ENCODE results near the gene ANAPC16. TPM values are rescaled to one million over a fixed set of nuclear protein-coding genes. Genes with fewer than 3 reads are reported as not detected.

Gene ANAPC16
- total RNA-seq, 1 experiment from 2014 or later: 118 TPM

- peak overlapping the region; percentile 67 for H3K4me3 Mint-ChIP-seq (ENCODE audit: low read depth, unreplicated experiment)
- H3K27ac Mint-ChIP-seq (ENCODE audit: unreplicated experiment): peak overlapping the region; percentile 98
- no peaks in the 10 kb centered on the region for H3K9me3 Mint-ChIP-seq (ENCODE audit: low read depth, unreplicated experiment)
- intact Hi-C loops (cut with micrococcal nuclease; ENCODE audit: unreplicated experiment): loop anchor here (2.0 kb wide), 1 partner anchor 16 kb away; no protein-coding TSS in a partner anchor
- peaks cover 62% of the 10 kb centered on the region for H3K4me1 Mint-ChIP-seq (ENCODE audit: low read depth, unreplicated experiment)
- no TSS peak for BruUV-seq (replicated peaks)
- TF ChIP-seq CTCF (IDR thresholded peaks at IDR 0.05; ENCODE audit: unreplicated experiment): no peak
- CTCF ChIA-PET: interaction anchor here (0.6 to 3.1 kb wide), 20 partner anchors 13 to 1855 kb away, joined by 3 to 34 read pairs (median 4); partner anchors contain the start of gene DDIT4
- H3K27me3 Mint-ChIP-seq (ENCODE audit: unreplicated experiment): no peaks in the 10 kb centered on the region
- DNase-seq: peak; percentile 100
- H3K36me3 Mint-ChIP-seq (ENCODE audit: insufficient read depth, unreplicated experiment): peaks cover 40% of the 10 kb centered on the region
These were observed 44.6 kb downstream of the ANAPC16 start for GRCh38 chr10:72260239-72260975.

DNA sequence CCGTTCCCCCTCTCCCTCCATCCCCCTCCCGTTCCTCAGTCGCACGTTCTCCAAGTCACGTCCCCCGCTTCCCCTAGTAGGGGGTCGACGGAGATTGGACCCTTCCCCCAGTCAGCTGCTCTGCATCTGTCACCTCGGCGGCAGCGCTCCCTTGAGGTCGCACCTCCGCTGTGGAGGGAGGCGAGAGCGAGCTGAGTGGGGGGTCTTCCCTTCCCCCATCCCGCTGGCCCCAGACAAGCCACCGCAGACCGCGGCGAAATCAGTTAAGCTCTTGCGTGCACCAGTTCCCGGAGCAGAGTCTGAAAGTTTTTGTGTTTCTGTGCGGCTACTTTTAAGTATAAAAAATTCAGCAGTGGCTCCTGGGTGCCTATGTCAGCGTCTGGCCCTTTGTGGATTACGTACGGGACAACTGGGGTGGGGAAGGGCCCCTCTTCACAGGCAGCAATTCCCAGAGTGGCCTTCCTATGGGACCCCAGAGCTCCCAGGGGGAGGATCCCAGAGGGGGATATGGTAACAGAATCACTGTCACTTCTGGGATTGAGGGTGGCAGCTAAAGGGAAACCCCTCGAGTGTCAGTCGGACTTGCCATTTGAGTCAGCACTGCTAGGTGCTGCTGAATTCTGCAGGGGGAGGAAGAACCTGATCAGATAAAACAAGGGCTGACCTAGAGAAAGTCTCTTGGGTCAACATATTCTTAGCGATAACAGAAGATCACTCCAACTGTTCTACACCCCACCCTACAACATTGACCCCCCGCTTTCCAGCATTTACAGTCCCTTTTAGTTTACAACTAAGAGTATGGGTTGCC, 45.4 kb downstream of the ANAPC16 start:
- H3K27me3 Mint-ChIP-seq (ENCODE audit: unreplicated experiment): no peaks in the 10 kb centered on the region
- BruUV-seq (replicated peaks): TSS peak; percentile 85
- DNase-seq: peak; percentile 42
- intact Hi-C loops (cut with micrococcal nuclease; ENCODE audit: unreplicated experiment): loop anchor here (2.0 kb wide), 1 partner anchor 16 kb away; no protein-coding TSS in a partner anchor
- H3K9me3 Mint-ChIP-seq (ENCODE audit: low read depth, unreplicated experiment): no peaks in the 10 kb centered on the region
- CTCF ChIA-PET: interaction anchor here (0.7 to 3.1 kb wide), 20 partner anchors 9 to 1856 kb away, joined by 3 to 34 read pairs (median 4); partner anchors contain the start of gene DDIT4
- peak overlapping the region; percentile 67 for H3K4me3 Mint-ChIP-seq (ENCODE audit: low read depth, unreplicated experiment)
- TF ChIP-seq CTCF (IDR thresholded peaks at IDR 0.05; ENCODE audit: unreplicated experiment): no peak
- H3K4me1 Mint-ChIP-seq (ENCODE audit: low read depth, unreplicated experiment): peaks cover 55% of the 10 kb centered on the region
- peaks cover 38% of the 10 kb centered on the region for H3K36me3 Mint-ChIP-seq (ENCODE audit: insufficient read depth, unreplicated experiment)
- peak overlapping the region; percentile 98 for H3K27ac Mint-ChIP-seq (ENCODE audit: unreplicated experiment)

GRCh38 chr10:72261784-72262404, 46.1 kb downstream of the ANAPC16 start:
- CTCF ChIA-PET: interaction anchor here (1.3 to 2.3 kb wide), 4 partner anchors 11 to 70 kb away, joined by 3 to 24 read pairs (median 16); partner anchors contain the start of gene DDIT4
- Mint-ChIP-seq H3K27ac (ENCODE audit: unreplicated experiment) (peak overlapping the region; percentile 98), H3K36me3 (ENCODE audit: insufficient read depth, unreplicated experiment) (peaks cover 35% of the 10 kb centered on the region), H3K9me3 (ENCODE audit: low read depth, unreplicated experiment) (no peaks in the 10 kb centered on the region), H3K27me3 (ENCODE audit: unreplicated experiment) (no peaks in the 10 kb centered on the region), H3K4me1 (ENCODE audit: low read depth, unreplicated experiment) (peaks cover 48% of the 10 kb centered on the region), H3K4me3 (ENCODE audit: low read depth, unreplicated experiment) (peak overlapping the region; percentile 67)
- TF ChIP-seq CTCF (IDR thresholded peaks at IDR 0.05; ENCODE audit: unreplicated experiment): no peak
- BruUV-seq (replicated peaks): no TSS peak
- DNase-seq: peak; percentile 43
- intact Hi-C loops (cut with micrococcal nuclease; ENCODE audit: unreplicated experiment): loop anchor here (2.0 kb wide), 1 partner anchor 15 kb away; no protein-coding TSS in a partner anchor
